ENCODE results near the gene PAXX.

PAXX gene

DNA sequence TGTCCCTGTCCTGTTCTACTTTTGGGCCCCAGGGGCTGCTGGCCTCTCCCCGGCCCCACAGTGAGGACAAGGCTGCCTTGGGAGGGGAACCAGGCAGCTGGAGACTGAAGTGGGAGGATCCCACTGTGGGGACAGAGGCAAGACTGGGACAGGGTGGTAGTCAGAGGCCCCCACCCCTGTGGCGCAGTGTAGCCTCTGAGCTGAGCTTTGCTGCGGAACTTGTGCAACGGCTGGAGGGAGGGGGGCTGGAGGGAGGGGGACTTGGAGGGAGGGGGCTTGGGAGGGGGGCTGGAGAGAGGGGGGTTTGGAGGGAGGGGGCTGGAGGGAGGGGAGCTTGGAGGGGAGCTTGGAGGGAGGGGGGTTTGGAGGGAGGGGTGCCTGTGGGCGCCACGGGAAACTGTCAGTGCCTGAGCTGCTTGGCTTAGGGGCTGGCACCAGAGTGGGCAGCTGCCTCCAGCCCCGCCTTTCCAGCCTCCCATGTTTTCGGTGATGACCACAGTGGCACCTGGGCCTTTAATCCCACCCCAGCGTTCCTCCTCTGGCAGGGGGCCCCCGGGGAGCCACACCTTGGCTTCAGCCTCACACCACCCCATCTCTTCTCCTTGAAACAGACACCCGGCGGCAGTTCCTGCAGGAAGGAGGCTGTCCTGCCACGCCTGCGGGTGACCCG is 42.0 kb downstream of the PAXX start:
- no peak for DNase-seq

GRCh38 chr9:137034709-137035506 is 42.7 kb downstream of the PAXX start:
- peak; percentile 89 for DNase-seq

- no peak for DNase-seq
Observed at GRCh38 chr9:137035507-137035834, 43.2 kb downstream of the PAXX start.

DNA sequence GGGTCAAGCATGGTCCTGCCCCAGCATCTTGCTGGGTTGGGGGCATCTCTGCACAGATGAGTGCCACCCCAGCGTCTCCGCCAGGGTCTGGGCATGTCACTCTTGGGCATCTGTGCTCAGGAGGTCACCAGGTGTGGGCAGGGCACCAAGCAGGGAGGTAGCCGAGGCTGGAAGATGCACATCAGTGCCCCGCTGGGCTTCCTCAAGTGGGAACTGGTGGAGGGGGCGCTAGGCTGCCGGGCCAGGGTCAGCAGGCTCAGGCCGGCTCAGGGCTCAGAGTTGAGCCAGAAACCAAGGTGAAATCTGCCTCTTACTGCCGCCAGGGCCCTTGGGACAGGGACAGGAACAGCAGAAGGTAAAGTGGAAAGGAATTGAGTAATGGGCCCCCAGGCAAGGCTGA is 43.7 kb downstream of the PAXX start:
- no peak for DNase-seq

GRCh38 chr9:137037035-137037434 is 44.8 kb downstream of the PAXX start:
- DNase-seq = no peak

DNA sequence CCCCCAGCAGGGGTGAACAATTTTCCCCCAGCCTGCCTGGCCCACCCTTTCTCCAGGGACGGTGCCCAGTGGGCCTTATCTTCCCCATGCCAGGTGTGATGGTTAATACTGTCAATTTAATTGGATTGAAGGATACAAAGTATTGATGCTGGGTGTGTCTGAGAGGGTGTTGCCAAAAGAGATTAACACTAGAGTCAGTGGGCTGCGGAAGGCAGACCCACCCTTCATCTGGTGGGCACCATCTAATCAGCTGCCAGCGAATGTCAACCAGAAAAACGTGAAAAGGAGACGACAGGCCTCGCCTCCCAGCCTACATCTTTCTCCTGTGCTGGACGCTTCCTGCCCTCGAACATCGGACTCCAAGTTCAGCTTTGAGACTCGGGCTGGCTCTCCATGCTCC is 45.3 kb downstream of the PAXX start:
- DNase-seq = no peak

GRCh38 chr9:137038916-137039315 is 46.7 kb downstream of the PAXX start:
- DNase-seq = no peak

DNA sequence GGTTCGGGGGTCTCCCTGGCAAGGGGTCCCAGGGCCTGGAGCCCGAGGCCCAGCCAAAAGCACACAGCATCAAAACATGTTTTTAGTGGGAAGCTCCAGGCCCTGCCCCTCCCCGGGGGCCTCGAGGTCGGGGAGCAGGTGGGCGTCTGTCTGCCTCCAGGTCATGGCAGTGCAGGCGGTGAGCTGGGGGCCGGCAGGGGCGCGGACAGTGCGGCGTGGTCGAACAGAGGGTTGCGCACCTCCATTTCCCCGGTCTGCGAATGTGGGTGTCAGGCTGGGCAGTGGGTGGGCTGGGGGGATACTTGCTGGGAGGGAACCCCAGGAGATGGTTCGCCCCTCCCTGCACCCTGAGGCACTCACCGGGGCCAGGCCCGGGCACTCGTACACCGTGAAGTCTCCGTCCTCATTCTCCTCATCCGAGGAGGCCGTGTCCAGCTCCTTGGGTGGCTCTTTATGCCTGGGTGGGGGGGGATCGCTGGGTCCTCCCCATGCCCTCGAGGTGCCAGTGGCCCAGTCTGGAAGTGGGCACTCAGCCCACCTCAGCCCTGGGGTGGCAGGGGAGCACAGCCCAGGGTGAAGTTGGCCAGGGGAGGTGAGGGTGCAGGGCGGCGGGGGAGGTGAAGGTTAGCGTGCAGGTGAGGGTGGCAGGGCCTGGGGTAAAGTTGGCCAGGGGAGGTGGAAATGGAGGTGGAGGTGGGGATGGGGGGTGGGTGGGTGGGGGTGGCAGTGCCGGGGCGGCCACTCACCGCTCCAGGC is 47.6 kb downstream of the PAXX start:
- DNase-seq = no peak

GRCh38 chr9:137040568-137040967 is 48.3 kb downstream of the PAXX start:
- no peak for DNase-seq

DNA sequence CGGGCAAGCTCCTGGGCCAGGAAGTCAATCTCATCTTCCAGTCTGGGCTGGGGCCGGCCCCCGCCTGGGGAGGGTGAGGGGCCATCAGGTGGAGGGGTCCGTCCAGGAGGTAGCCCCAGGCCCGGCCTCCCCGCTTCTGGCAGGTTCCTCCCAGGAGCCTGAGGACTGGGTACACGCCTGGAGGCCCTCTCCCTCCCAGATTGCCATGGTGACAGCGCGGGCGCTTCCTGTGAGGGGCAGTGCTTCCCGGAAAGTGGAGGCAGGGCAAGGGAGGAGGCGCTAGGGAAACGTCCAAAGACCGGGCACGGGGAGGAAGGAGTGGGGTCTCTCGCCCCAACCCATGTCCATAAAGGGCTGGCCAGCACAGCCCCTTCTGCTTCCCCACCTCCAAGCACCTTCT is 48.9 kb downstream of the PAXX start:
- no peak for DNase-seq

DNA sequence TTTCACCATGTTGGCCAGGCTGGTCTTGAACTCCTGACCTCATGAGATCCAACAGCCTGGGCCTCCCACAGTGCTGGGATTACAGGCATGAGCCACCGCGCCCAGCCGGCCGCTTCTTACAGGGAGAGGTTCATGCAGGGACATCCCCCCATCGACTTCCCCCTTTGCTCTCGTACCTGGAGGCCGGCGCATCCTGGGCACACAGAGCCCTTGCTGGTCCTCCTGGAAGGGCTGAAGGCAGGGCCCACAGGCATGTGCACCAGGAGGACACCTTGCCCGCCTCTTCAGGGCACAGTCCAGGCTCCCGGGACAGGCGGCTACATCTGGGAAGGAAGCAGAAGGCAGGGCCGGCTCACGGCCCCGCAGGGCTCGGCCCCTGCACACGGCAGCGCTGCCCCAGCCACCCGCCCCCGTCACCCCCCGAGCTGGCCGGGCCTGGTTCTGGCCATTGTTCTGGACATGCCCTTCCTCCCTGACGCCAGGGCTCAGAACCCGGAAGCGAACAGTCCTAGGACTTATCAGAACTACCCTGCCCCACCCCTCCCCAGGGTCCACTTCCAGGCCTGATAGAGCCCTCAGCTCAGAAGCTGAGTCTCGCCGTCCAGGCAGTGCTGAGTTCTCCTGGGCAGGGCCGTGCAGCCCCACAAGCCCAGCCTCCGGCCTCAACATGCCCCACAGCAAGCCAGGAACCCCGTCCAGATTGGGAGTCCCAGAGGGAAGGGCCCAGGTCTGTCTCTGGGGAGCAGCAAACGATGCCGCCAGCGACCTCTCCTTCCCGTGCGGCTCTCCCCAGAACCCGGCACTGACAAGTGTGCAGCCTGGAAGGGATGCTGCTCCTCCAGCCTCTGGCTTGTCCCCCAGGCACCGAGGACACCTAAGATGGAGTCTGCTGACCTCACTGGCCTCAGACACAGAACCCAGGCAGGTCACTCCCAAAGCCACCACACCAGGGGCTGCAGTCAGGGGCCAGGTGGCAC is 50.8 kb downstream of the PAXX start:
- no peak for DNase-seq

All from activated T-cell treated with anti-CD3 and anti-CD28 coated beads, Interleukin-2, amount 50 U/mL, for 1 hour (primary cell).